Spleen (tissue), 7 donors: ENCODE data around the gene BBS12.

ENCODE experiments used
- CTCF ChIP-seq, 11 experiments: fragments of 200-600 bp in 7 of 11; fragments of 450-650 bp in 4 of 11; sonication (generic) in 4 of 11; IDR thresholded peaks in 8 of 11; conservative IDR thresholded peaks in 3 of 11; 1 replicate in 7 of 11; 2 replicates in 4 of 11; pipeline versions ENCODE4 v1.4.0 to v1.8.0; 2016 to 2021; ENCODE audit warnings: antibody characterized with exemption in 11 of 11, inconsistent platforms in 4 of 11, mild to moderate bottlenecking in 1 of 11
- POLR2A ChIP-seq, 3 donors: fragments of 450-650 bp; IDR thresholded peaks; one replicate each; pipeline ENCODE4 v1.5.1; 2017; ENCODE audit warnings: antibody characterized with exemption in 3 of 3, mild to moderate bottlenecking in 1 of 3
- POLR2AphosphoS5 ChIP-seq, 3 donors: sonication (generic); formaldehyde crosslinking; IDR thresholded peaks; one replicate each; pipeline ENCODE4 v1.5.1; 2017; ENCODE audit warnings: antibody characterized with exemption in 3 of 3
- donor health status: DM: no; HTN: no; CAD: no; lungs with moderate emphysema.
- donor health status: DM: no; HTN: no; CAD: no.
- donor health status: DM: no; HTN: no; CAD: no.

GRCh38 chr4:122702939-122703338 lies 29.6 kb upstream of the BBS12 start:
- TF ChIP-seq CTCF (IDR thresholded peaks at IDR 0.05 in 8 of 11, conservative IDR thresholded peaks at IDR 0.05 in 3 of 11): no peak
- TF ChIP-seq POLR2A (IDR thresholded peaks at IDR 0.05): no peak
- TF ChIP-seq POLR2AphosphoS5 (IDR thresholded peaks at IDR 0.05): no peak
